SKM-1 (cell line): Measurements from ENCODE around the gene GPC1.

Source experiments
- DNase-seq: peaks from one replicate; lab custom pipeline; 2025; ENCODE audit not compliant: unreplicated experiment; lab: John Stamatoyannopoulos, UW

The GPC1 gene

GRCh38 chr2:240454106-240454901 lies 18.8 kb downstream of the GPC1 start:
- DNase-seq = no peak

GRCh38 chr2:240455272-240455646 lies 19.8 kb downstream of the GPC1 start:
- DNase-seq = no peak

GRCh38 chr2:240455647-240456446 lies 20.4 kb downstream of the GPC1 start:
- no peak for DNase-seq

- DNase-seq = no peak
Observed at GRCh38 chr2:240456447-240457222, 21.2 kb downstream of the GPC1 start.

GRCh38 chr2:240457223-240458043 lies 22.0 kb downstream of the GPC1 start:
- DNase-seq = no peak

GRCh38 chr2:240458044-240458899 lies 22.8 kb downstream of the GPC1 start:
- no peak for DNase-seq

- no peak for DNase-seq
Observed at GRCh38 chr2:240458900-240459391, 23.5 kb downstream of the GPC1 start.

- DNase-seq = no peak
Observed at GRCh38 chr2:240459401-240460252, 24.2 kb downstream of the GPC1 start.

GRCh38 chr2:240460253-240460711 lies 24.8 kb downstream of the GPC1 start:
- no peak for DNase-seq

- DNase-seq = no peak
Observed at GRCh38 chr2:240460781-240461431, 25.4 kb downstream of the GPC1 start.

- DNase-seq = no peak
Observed at GRCh38 chr2:240461471-240462072, 26.1 kb downstream of the GPC1 start.

- no peak for DNase-seq
Observed at GRCh38 chr2:240462073-240462706, 26.7 kb downstream of the GPC1 start.

- DNase-seq = no peak
Observed at GRCh38 chr2:240462707-240463273, 27.3 kb downstream of the GPC1 start.

- no peak for DNase-seq
Observed at GRCh38 chr2:240463274-240463865, 27.9 kb downstream of the GPC1 start.

GRCh38 chr2:240463866-240464481 lies 28.5 kb downstream of the GPC1 start:
- DNase-seq = no peak
